ENCODE measurements around the gene ETV2. TPM values are rescaled to one million over a fixed set of nuclear protein-coding genes. Genes with fewer than 3 reads are reported as not detected.

Gene ETV2
- polyA plus RNA-seq, 1 of the 3 experiments (the other 2 are of a cell fraction): 1.6 TPM

DNA sequence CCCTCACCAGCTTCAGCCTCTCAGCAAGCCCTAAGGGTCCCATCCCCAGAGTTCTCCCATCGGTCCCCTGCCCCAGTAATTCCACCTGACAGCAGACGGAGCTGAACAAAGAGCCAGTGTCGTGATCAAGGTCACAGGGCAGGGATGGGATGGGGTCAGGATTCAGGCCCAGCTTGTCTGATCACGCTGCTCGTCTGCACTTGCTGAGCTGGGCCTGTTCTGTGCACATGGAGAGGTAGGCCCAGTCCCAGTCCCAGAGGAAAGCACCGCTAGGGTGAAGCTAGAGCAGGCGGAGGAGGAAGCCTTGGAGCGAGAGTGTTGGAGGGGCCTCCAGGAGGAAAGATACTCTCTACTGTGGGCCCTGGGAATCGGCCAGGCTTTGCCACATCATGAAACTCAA is 19.8 kb upstream of the ETV2 start:
- Histone ChIP-seq H3K4me3 (ENCODE audit: low read depth in 2 of 2, low read length in 1 of 2) (no peak overlapping the region), H2AFZ (ENCODE audit: low read depth) (no peak overlapping the region), H3K4me1 (ENCODE audit: control insufficient read depth in 1 of 2, insufficient read depth in 2 of 2, low read depth in 1 of 2, low read length in 1 of 2) (no peaks in the 10 kb centered on the region), H3K9me2 (no peaks in the 10 kb centered on the region), H3K27me3 (ENCODE audit: insufficient read depth) (no peaks in the 10 kb centered on the region), H3K4me2 (no peak overlapping the region), H3K9me3 (no peaks in the 10 kb centered on the region), H4K20me1 (ENCODE audit: insufficient read depth) (no peaks in the 10 kb centered on the region), H3K79me2 (ENCODE audit: insufficient read depth) (no peaks in the 10 kb centered on the region), H3K9ac (no peak overlapping the region), H3K27ac (ENCODE audit: low read depth in 2 of 2, low read length in 1 of 2) (no peak overlapping the region), H3K36me3 (replicated peaks in 1 of 2; ENCODE audit: control insufficient read depth in 1 of 2, insufficient read depth in 2 of 2, low read length in 1 of 2) (peaks cover 0 to 3% of the 10 kb centered on the region in 2 experiments), H3F3A (replicated peaks; ENCODE audit: insufficient read depth) (peaks cover 4% of the 10 kb centered on the region)
- WGBS (ENCODE audit: low lambda C conversion rate): 88% methylated on average over 9 of the region's 9 CpGs
- TF ChIP-seq CHD2 (IDR thresholded peaks at IDR 0.05; ENCODE audit: low read length, partially characterized antibody) (no peak), FOXM1 (IDR thresholded peaks at IDR 0.05; ENCODE audit: low read depth) (no peak), MAX (IDR thresholded peaks at IDR 0.05; ENCODE audit: low read depth) (no peak), RAD21 (IDR thresholded peaks at IDR 0.05; ENCODE audit: low read length) (no peak), GATA2 (CRISPR knock-in tag; IDR thresholded peaks at IDR 0.05) (no peak), GABPA (IDR thresholded peaks at IDR 0.05; ENCODE audit: low read depth) (no peak), FOSL2 (IDR thresholded peaks at IDR 0.05; ENCODE audit: borderline replicate concordance, low read depth) (no peak), SIN3A (IDR thresholded peaks at IDR 0.05; ENCODE audit: borderline replicate concordance, low read depth, low read length) (no peak), MEF2A (IDR thresholded peaks at IDR 0.05; ENCODE audit: borderline replicate concordance, low read depth) (no peak), MXI1 (IDR thresholded peaks at IDR 0.05; ENCODE audit: low read depth, low read length) (no peak), POLR2AphosphoS5 (IDR thresholded peaks at IDR 0.05; ENCODE audit: low read depth, low read length) (no peak), YY1 (IDR thresholded peaks at IDR 0.05; ENCODE audit: low read depth) (no peak)
- TF ChIP-seq, protein P1, sequence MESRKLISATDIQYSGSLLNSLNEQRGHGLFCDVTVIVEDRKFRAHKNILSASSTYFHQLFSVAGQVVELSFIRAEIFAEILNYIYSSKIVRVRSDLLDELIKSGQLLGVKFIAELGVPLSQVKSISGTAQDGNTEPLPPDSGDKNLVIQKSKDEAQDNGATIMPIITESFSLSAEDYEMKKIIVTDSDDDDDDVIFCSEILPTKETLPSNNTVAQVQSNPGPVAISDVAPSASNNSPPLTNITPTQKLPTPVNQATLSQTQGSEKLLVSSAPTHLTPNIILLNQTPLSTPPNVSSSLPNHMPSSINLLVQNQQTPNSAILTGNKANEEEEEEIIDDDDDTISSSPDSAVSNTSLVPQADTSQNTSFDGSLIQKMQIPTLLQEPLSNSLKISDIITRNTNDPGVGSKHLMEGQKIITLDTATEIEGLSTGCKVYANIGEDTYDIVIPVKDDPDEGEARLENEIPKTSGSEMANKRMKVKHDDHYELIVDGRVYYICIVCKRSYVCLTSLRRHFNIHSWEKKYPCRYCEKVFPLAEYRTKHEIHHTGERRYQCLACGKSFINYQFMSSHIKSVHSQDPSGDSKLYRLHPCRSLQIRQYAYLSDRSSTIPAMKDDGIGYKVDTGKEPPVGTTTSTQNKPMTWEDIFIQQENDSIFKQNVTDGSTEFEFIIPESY (IDR thresholded peaks at IDR 0.05; ENCODE audit: borderline replicate concordance, low read depth): no peak
- TF ChIP-seq, protein P2, sequence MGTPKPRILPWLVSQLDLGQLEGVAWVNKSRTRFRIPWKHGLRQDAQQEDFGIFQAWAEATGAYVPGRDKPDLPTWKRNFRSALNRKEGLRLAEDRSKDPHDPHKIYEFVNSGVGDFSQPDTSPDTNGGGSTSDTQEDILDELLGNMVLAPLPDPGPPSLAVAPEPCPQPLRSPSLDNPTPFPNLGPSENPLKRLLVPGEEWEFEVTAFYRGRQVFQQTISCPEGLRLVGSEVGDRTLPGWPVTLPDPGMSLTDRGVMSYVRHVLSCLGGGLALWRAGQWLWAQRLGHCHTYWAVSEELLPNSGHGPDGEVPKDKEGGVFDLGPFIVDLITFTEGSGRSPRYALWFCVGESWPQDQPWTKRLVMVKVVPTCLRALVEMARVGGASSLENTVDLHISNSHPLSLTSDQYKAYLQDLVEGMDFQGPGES (IDR thresholded peaks at IDR 0.05; ENCODE audit: low read depth, low read length): no peak
- TF ChIP-seq, protein P3, sequence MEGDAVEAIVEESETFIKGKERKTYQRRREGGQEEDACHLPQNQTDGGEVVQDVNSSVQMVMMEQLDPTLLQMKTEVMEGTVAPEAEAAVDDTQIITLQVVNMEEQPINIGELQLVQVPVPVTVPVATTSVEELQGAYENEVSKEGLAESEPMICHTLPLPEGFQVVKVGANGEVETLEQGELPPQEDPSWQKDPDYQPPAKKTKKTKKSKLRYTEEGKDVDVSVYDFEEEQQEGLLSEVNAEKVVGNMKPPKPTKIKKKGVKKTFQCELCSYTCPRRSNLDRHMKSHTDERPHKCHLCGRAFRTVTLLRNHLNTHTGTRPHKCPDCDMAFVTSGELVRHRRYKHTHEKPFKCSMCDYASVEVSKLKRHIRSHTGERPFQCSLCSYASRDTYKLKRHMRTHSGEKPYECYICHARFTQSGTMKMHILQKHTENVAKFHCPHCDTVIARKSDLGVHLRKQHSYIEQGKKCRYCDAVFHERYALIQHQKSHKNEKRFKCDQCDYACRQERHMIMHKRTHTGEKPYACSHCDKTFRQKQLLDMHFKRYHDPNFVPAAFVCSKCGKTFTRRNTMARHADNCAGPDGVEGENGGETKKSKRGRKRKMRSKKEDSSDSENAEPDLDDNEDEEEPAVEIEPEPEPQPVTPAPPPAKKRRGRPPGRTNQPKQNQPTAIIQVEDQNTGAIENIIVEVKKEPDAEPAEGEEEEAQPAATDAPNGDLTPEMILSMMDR (IDR thresholded peaks at IDR 0.05): no peak
- TF ChIP-seq, protein P4, sequence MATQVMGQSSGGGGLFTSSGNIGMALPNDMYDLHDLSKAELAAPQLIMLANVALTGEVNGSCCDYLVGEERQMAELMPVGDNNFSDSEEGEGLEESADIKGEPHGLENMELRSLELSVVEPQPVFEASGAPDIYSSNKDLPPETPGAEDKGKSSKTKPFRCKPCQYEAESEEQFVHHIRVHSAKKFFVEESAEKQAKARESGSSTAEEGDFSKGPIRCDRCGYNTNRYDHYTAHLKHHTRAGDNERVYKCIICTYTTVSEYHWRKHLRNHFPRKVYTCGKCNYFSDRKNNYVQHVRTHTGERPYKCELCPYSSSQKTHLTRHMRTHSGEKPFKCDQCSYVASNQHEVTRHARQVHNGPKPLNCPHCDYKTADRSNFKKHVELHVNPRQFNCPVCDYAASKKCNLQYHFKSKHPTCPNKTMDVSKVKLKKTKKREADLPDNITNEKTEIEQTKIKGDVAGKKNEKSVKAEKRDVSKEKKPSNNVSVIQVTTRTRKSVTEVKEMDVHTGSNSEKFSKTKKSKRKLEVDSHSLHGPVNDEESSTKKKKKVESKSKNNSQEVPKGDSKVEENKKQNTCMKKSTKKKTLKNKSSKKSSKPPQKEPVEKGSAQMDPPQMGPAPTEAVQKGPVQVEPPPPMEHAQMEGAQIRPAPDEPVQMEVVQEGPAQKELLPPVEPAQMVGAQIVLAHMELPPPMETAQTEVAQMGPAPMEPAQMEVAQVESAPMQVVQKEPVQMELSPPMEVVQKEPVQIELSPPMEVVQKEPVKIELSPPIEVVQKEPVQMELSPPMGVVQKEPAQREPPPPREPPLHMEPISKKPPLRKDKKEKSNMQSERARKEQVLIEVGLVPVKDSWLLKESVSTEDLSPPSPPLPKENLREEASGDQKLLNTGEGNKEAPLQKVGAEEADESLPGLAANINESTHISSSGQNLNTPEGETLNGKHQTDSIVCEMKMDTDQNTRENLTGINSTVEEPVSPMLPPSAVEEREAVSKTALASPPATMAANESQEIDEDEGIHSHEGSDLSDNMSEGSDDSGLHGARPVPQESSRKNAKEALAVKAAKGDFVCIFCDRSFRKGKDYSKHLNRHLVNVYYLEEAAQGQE (IDR thresholded peaks at IDR 0.05; ENCODE audit: low read depth, low read length): no peak
- TF ChIP-seq, protein P5, sequence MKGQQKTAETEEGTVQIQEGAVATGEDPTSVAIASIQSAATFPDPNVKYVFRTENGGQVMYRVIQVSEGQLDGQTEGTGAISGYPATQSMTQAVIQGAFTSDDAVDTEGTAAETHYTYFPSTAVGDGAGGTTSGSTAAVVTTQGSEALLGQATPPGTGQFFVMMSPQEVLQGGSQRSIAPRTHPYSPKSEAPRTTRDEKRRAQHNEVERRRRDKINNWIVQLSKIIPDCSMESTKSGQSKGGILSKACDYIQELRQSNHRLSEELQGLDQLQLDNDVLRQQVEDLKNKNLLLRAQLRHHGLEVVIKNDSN (IDR thresholded peaks at IDR 0.05; ENCODE audit: borderline replicate concordance, low read depth): no peak
- TF ChIP-seq, protein P6, sequence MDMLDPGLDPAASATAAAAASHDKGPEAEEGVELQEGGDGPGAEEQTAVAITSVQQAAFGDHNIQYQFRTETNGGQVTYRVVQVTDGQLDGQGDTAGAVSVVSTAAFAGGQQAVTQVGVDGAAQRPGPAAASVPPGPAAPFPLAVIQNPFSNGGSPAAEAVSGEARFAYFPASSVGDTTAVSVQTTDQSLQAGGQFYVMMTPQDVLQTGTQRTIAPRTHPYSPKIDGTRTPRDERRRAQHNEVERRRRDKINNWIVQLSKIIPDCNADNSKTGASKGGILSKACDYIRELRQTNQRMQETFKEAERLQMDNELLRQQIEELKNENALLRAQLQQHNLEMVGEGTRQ (IDR thresholded peaks at IDR 0.05; ENCODE audit: borderline replicate concordance, low read depth, low read length): no peak
- CTCF ChIA-PET: no interaction called here
- POLR2A ChIA-PET: no interaction called here
- DNase-seq: no peak

Measured in SK-N-SH (cell line).